HepG2 (cell line): ENCODE results near the gene VWA7. TPM values are rescaled to one million over a fixed set of nuclear protein-coding genes. Genes with fewer than 3 reads are reported as not detected.
A peak's percentile ranks its signal among the peaks of the same experiment; 100 is the strongest.

Experiments
- TOE1 ChIP-seq: sonication (generic); formaldehyde crosslinking; IDR thresholded peaks from 2 replicates; pipeline ENCODE4 v1.4.0; 2020; ENCODE audit warnings: mild to moderate bottlenecking, missing genetic modification reagents
- ZNF235 ChIP-seq: sonication (generic); formaldehyde crosslinking; IDR thresholded peaks from 2 replicates; pipeline ENCODE4 v1.8.1; 2023; ENCODE audit warnings: mild to moderate bottlenecking, missing genetic modification reagents, borderline replicate concordance
- polyA plus RNA-seq, 8 experiments: library from polyadenylated mRNA; depleted of rRNA in 3 of 8; stranded (reverse) in 7 of 8; unstranded in 1 of 8; fragments of >200 nt; fragmentation: Illumina TruSeq in 4 of 8; extraction: Trizol in 4 of 8; gene quantifications; 2 replicates each; pipeline versions ENCODE4 v1.2.1 to v1.2.3, GENCODE V29; 2011 to 2016; ENCODE audit warnings: low read depth in 4 of 8, missing spikeins in 1 of 8, mixed read lengths in 1 of 8; ENCODE audit not compliant: insufficient read depth in 1 of 8
- total RNA-seq, 5 experiments: library from RNA; depleted of rRNA; stranded (reverse); fragments of >200 nt; fragmentation: Illumina TruSeq; extraction: Trizol; gene quantifications; 2 replicates each; pipeline ENCODE4 v1.2.3, GENCODE V29; 2016; ENCODE audit warnings: low read depth in 1 of 5
- TF ChIP-seq, protein P1 (sequence below): sonication (generic); formaldehyde crosslinking; IDR thresholded peaks from 2 replicates; pipeline ENCODE4 v1.4.0; 2020; ENCODE audit warnings: missing genetic modification reagents, borderline replicate concordance
- TF ChIP-seq, protein P2 (sequence below): sonication (generic); formaldehyde crosslinking; IDR thresholded peaks from 2 replicates; pipeline ENCODE4 v1.5.0; 2020; ENCODE audit warnings: mild to moderate bottlenecking, missing genetic modification reagents
- TF ChIP-seq, protein P3 (sequence below): sonication (generic); formaldehyde crosslinking; IDR thresholded peaks from 2 replicates; pipeline ENCODE4 v1.4.0; 2020; ENCODE audit warnings: mild to moderate bottlenecking, missing genetic modification reagents
- TF ChIP-seq, protein P4 (sequence below), 2 experiments: sonication (generic) in 1 of 2; formaldehyde crosslinking in 1 of 2; IDR thresholded peaks; 2 replicates each; pipeline versions ENCODE4 v1.4.0 to v1.6.1; 2016 to 2020; ENCODE audit warnings: borderline replicate concordance in 1 of 2, low read depth in 1 of 2, mild to moderate bottlenecking in 1 of 2, missing genetic modification reagents in 1 of 2
- TF ChIP-seq, protein P5 (sequence below): sonication (generic); formaldehyde crosslinking; IDR thresholded peaks from 2 replicates; pipeline ENCODE4 v1.4.0; 2020; ENCODE audit warnings: missing genetic modification reagents

Gene VWA7
- total and polyA plus RNA-seq, 2 of the 13 experiments (the other 11 are each of a cell fraction or from before 2014, with no cell fraction given): 0.86 to 3.3 TPM

DNA sequence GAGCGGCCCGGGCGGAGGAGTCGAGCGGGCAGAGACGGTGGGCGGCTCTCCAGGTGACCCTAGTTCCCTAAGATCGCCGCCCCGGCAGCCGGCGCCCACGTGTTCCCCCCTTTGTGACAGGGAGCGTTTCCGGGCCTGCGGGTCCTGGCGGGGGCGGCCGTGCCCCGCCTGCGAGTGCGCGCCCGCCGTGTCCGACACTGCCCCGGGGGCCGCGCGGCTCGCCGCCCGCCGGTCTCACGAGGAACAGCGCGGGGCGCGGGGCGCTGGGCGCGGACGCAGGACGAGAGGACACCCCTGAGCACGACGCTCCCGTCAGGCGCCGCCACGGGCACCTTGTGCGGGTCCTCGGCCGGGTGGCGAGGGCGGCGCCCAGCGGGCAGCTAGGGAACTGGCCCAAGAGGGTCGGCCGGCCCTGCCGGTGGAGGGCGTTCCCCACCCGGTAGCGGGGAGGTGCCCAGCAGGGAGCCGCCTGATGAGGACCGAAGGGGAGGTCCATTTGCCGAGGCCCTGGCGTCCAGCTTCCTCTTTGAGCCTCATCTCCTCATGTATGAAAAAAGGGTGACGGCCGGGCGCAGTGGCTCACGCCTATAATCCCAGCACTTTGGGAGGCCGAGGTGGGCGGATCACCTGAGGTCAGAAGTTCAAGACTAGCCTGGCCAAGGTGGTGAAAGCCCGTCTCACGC lies 18.6 kb upstream of the VWA7 start, which contains the start of gene VARS1 (continued):
- TF ChIP-seq, protein P1, sequence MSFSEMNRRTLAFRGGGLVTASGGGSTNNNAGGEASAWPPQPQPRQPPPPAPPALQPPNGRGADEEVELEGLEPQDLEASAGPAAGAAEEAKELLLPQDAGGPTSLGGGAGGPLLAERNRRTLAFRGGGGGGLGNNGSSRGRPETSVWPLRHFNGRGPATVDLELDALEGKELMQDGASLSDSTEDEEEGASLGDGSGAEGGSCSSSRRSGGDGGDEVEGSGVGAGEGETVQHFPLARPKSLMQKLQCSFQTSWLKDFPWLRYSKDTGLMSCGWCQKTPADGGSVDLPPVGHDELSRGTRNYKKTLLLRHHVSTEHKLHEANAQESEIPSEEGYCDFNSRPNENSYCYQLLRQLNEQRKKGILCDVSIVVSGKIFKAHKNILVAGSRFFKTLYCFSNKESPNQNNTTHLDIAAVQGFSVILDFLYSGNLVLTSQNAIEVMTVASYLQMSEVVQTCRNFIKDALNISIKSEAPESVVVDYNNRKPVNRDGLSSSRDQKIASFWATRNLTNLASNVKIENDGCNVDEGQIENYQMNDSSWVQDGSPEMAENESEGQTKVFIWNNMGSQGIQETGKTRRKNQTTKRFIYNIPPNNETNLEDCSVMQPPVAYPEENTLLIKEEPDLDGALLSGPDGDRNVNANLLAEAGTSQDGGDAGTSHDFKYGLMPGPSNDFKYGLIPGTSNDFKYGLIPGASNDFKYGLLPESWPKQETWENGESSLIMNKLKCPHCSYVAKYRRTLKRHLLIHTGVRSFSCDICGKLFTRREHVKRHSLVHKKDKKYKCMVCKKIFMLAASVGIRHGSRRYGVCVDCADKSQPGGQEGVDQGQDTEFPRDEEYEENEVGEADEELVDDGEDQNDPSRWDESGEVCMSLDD (CRISPR knock-in tag): peak; percentile 48; the same call in 1 of the 2 replicates
- TF ChIP-seq, protein P2, sequence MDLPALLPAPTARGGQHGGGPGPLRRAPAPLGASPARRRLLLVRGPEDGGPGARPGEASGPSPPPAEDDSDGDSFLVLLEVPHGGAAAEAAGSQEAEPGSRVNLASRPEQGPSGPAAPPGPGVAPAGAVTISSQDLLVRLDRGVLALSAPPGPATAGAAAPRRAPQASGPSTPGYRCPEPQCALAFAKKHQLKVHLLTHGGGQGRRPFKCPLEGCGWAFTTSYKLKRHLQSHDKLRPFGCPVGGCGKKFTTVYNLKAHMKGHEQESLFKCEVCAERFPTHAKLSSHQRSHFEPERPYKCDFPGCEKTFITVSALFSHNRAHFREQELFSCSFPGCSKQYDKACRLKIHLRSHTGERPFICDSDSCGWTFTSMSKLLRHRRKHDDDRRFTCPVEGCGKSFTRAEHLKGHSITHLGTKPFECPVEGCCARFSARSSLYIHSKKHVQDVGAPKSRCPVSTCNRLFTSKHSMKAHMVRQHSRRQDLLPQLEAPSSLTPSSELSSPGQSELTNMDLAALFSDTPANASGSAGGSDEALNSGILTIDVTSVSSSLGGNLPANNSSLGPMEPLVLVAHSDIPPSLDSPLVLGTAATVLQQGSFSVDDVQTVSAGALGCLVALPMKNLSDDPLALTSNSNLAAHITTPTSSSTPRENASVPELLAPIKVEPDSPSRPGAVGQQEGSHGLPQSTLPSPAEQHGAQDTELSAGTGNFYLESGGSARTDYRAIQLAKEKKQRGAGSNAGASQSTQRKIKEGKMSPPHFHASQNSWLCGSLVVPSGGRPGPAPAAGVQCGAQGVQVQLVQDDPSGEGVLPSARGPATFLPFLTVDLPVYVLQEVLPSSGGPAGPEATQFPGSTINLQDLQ (CRISPR knock-in tag): 0 out of 2 replicates have a peak, but pooled peaks have one; percentile 16
- TF ChIP-seq TOE1 (CRISPR knock-in tag) (peak; percentile 17; the same call in 1 of the 2 replicates), ZNF235 (CRISPR knock-in tag) (no peak)
- TF ChIP-seq, protein P3, sequence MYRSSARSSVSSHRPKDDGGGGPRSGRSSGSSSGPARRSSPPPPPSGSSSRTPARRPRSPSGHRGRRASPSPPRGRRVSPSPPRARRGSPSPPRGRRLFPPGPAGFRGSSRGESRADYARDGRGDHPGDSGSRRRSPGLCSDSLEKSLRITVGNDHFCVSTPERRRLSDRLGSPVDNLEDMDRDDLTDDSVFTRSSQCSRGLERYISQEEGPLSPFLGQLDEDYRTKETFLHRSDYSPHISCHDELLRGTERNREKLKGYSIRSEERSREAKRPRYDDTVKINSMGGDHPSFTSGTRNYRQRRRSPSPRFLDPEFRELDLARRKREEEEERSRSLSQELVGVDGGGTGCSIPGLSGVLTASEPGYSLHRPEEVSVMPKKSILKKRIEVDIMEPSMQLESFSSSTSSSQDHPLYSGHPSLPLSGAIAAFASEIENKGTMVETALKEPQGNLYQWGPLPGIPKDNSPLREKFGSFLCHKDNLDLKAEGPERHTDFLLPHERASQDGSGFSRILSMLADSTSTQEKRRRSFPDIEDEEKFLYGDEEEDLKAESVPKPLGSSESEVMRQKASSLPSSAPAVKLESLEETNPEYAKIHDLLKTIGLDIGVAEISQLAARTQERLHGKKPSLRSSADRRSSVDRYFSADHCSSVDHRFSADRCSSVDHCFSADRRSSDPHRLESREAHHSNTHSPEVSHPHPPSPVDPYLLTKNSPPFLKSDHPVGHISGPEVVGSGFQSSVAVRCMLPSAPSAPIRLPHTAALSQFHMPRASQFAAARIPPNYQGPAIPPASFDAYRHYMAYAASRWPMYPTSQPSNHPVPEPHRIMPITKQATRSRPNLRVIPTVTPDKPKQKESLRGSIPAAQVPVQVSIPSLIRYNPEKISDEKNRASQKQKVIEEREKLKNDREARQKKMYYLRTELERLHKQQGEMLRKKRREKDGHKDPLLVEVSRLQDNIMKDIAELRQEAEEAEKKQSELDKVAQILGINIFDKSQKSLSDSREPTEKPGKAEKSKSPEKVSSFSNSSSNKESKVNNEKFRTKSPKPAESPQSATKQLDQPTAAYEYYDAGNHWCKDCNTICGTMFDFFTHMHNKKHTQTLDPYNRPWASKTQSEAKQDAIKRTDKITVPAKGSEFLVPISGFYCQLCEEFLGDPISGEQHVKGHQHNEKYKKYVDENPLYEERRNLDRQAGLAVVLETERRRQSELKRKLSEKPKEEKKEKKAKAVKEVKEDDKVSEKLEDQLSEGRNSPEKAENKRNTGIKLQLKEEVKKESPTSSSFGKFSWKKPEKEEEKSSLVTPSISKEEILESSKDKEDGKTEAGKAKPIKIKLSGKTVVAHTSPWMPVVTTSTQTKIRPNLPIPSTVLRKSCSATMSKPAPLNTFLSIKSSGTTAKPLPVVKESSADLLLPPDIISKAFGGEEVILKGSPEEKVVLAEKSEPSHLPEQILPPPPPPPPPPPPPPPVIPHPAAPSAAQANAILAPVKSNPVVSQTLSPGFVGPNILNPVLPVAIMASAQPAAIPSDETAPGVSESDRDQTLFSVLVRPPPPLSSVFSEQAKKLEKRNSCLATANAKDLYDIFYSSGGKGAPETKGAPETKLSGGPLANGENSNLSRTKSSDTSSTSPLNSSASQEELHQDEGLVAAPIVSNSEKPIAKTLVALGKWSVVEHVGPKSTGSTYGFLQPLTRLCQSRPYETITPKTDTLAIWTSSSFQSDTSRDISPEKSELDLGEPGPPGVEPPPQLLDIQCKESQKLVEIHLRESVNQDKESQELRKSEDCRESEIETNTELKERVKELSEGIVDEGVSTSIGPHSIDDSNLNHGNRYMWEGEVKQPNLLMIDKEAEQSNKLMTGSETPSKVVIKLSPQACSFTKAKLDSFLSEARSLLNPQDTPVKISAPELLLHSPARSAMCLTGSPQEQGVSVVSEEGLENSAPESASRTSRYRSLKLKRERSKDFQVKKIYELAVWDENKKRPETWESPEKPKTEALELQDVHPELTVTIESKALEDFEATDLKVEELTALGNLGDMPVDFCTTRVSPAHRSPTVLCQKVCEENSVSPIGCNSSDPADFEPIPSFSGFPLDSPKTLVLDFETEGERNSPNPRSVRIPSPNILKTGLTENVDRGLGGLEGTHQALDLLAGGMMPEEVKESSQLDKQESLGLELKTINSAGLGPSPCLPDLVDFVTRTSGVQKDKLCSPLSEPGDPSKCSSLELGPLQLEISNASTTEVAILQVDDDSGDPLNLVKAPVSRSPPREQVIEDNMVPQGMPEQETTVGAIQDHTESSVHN: no peak
- TF ChIP-seq, protein P4, sequence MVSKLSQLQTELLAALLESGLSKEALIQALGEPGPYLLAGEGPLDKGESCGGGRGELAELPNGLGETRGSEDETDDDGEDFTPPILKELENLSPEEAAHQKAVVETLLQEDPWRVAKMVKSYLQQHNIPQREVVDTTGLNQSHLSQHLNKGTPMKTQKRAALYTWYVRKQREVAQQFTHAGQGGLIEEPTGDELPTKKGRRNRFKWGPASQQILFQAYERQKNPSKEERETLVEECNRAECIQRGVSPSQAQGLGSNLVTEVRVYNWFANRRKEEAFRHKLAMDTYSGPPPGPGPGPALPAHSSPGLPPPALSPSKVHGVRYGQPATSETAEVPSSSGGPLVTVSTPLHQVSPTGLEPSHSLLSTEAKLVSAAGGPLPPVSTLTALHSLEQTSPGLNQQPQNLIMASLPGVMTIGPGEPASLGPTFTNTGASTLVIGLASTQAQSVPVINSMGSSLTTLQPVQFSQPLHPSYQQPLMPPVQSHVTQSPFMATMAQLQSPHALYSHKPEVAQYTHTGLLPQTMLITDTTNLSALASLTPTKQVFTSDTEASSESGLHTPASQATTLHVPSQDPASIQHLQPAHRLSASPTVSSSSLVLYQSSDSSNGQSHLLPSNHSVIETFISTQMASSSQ (IDR thresholded peaks at IDR 0.05; ENCODE audit: low read depth): no peak
- TF ChIP-seq, protein P4 (CRISPR knock-in tag; IDR thresholded peaks at IDR 0.05; ENCODE audit: borderline replicate concordance): peak; percentile 65
- TF ChIP-seq, protein P5, sequence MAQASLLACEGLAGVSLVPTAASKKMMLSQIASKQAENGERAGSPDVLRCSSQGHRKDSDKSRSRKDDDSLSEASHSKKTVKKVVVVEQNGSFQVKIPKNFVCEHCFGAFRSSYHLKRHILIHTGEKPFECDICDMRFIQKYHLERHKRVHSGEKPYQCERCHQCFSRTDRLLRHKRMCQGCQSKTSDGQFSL (CRISPR knock-in tag): 0 out of 2 replicates have a peak, but pooled peaks have one; percentile 43
